GM18526 (cell line): ENCODE measurements around the gene KLHL25.

Source experiments
- POLR2A ChIP-seq: IDR thresholded peaks from 3 replicates; pipeline ENCODE4 v1.6.1; 2011; ENCODE audit not compliant: insufficient read length; ENCODE audit errors: extremely low read depth

Gene KLHL25, protein sequence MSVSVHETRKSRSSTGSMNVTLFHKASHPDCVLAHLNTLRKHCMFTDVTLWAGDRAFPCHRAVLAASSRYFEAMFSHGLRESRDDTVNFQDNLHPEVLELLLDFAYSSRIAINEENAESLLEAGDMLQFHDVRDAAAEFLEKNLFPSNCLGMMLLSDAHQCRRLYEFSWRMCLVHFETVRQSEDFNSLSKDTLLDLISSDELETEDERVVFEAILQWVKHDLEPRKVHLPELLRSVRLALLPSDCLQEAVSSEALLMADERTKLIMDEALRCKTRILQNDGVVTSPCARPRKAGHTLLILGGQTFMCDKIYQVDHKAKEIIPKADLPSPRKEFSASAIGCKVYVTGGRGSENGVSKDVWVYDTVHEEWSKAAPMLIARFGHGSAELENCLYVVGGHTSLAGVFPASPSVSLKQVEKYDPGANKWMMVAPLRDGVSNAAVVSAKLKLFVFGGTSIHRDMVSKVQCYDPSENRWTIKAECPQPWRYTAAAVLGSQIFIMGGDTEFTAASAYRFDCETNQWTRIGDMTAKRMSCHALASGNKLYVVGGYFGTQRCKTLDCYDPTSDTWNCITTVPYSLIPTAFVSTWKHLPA

DNA sequence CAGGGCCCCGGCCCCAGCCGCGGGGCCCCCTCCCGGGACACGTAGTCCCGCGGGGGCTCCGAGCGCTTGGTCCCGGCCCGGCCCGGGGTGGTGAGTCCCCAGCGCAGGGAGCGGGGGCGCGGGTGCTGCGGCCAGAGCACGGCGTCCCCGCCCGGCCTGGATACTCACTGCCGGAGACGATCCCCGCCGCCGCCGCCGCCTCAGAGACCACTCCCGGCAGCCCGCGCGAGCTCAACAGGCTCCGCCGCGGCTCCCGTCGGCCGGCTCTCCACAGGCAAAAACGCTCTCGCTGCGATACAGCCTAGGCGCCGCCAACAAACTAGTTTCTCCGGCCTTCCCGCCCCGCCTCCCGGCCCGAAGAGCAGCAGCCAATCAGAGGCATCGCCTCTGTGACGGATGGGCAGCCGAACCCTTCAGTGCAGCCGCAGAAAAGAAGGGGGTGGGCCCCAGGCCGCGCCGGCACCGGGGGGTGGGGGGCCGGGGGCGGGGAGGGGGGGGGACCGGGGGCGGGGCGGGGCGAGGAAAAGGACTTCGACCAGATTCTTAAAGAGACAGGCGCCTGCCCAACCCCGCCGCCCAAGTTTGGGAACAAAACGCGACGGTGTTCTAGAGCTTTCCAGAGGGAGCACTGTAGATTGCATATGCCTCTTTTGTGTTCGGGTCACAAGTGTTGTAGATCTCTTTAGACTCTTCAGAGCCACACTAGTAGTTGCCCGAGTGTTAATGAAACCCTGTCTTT is at the start of gene KLHL25:
Gene KLHL25 (minus strand): TSS at position 328 of the 739 bp plus-strand sequence. CDS start 25,115 bp downstream, outside the sequence.
- TF ChIP-seq POLR2A: peak; percentile 72

DNA sequence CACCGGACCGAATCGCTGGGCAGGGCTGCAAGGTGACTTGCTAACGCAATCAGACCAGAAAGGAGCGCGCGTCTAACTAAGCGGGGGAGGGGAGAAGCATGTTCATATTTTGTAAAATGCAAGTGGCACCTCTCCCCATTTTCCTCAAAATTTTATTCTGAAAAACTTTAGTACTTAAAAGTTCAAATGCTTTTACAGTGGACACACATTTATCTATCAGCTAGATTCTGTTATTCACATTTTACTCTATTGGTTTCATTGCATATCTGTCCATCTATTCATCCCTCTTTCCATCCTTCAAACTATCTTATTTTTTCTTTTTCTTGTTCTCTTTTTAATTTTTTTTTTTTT is 46.1 kb upstream of the KLHL25 start:
- no peak for TF ChIP-seq POLR2A

DNA sequence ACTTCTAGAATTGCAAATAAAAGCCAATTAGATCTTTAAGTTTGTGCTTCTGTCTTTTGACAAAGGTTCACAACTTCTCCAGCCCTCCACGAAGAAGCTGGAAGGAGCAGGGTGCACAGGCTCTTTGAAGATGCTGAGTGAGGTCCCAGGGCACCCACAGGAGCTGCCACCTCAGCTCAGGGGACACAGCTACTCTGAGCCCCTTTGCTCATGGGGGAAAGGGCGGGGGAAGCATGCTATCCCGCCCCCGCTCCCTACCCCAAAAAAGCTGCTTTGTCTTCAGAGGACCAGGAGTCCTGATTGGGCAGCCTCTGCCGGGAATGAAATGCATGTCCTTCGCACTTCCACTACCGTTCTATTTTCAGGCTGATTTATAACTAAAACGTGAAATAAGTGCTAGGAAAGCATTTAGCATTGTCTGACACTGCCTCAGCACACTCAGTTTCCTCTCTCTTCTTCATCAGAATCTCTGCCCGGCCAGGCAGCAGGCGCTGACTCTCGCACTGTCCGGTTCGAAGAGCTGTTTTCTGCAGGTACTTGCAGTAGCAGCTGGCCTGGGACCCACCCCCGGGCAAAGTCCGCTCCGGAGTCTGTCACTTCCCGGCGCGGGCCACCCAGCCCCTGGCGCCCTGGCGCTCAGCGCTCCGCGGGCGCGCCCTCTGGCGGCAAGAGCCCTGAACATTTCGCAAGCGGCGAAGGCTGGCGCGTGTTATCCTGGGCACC is 45.5 kb upstream of the KLHL25 start:
- no peak for TF ChIP-seq POLR2A

DNA sequence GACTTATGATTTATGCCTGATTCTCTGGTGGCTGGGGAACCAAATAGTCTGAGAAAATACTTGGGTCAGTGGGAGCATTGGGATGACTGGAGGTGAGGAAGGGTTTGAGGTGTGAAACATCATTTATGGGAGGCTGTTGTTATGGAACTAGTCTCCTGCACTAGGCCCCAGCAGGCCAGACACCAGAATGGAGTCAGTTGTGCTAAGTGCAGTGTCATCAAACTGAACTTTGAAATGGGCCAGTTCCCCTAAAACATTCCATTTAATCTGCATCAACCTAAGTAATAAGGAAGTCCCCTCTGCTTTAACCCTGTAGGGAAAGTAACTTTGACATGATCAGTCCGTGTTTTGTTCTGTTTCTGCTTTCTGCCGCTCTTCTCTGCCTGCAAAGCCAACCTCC is 44.9 kb upstream of the KLHL25 start:
- no peak for TF ChIP-seq POLR2A

DNA sequence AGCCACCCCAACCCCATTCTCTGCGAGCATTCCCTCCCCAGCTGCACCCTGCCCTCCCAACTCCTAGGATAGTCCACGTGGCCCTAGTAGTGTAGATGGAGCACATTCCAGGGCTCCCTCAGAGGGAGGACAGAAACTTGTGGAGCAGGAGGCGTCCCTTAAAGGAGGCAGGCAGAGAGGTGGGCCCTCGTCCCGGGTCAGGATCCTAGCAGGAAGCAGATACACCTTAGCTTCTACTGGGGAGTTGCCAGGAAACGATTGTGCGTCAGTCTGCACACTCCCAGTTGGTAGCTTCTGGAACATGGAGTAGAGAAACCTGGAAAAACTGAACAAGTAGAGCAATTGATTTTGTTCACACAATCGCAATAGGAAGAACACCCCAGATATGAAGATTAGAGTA is 43.9 kb upstream of the KLHL25 start:
- TF ChIP-seq POLR2A: no peak

DNA sequence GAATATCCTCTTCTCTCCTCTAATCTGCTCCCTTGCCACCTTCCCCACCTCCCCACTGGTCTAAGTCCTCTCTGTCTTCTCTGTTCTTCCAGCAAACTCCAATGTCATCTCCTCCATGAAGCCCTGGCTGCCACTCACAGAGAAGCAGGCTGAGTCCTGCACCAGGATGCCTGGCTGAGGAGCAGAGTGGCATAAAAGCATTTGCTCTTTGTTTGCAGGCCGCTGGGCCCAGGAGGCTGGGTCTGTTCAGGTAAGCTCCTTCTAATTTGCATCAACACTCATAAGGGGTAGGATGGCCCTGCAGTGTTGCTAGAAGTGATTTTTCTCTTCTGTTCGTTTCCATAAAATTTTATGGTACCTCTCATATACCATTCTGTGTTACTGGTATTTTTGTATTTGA is 43.2 kb upstream of the KLHL25 start:
- no peak for TF ChIP-seq POLR2A

DNA sequence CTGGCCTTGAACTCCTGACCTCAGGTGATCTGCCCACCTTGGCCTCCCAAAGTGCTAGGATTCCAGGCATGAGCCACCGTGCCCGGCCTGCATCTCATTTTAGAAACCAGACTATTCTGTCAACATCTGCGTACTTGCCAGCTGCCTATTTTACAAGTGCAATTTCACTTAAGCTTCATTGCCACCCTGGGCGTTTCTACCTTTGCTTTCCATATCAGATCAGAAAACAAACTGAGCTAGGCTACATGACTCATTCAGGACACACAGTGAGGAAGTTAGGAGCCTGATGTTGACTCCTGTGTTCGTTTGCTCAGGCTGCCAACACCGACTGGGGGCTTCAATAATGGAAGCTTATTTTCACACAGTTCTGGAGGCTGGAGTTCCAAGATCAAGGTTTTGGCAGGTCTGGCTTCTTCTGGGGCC is 42.3 kb upstream of the KLHL25 start:
- TF ChIP-seq POLR2A: no peak

DNA sequence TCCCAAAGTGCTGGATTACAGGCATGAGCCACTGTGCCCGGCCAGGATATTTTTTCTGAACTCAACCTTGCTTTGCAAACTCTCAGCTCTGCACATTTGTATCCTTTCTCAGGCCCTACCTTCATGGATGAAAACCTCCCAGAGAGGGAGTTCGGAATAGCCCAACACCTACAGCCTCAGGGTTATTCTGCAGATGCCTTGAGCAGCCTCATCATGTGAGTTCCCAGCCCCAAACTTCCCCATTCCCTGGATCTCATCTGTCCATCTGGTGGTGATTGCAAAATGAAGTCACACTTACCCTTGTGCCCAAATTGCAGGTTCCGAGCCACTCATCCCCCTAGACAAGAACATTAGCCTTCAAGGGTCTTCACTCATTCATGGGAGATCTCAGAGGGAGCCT is 39.9 kb upstream of the KLHL25 start:
- TF ChIP-seq POLR2A: no peak

DNA sequence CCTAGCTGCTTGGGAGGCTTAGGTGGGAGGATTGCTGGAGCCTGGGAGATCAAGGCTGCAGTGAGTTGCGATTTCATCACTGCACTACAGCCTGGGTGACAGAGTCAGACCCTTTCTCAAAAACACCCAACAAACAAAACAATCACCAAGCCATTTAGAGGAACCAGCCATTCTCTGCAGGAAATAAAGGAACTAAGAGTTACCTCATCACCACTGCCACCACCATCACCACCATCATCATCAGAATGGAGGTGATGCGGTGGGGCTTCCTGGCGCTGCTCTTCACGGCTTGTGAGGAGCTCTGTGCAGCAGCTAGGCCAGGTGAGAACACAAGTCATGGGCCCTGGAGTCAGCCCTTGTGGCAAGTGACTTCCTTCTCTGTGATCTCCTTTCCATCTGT is 37.7 kb upstream of the KLHL25 start:
- no peak for TF ChIP-seq POLR2A

DNA sequence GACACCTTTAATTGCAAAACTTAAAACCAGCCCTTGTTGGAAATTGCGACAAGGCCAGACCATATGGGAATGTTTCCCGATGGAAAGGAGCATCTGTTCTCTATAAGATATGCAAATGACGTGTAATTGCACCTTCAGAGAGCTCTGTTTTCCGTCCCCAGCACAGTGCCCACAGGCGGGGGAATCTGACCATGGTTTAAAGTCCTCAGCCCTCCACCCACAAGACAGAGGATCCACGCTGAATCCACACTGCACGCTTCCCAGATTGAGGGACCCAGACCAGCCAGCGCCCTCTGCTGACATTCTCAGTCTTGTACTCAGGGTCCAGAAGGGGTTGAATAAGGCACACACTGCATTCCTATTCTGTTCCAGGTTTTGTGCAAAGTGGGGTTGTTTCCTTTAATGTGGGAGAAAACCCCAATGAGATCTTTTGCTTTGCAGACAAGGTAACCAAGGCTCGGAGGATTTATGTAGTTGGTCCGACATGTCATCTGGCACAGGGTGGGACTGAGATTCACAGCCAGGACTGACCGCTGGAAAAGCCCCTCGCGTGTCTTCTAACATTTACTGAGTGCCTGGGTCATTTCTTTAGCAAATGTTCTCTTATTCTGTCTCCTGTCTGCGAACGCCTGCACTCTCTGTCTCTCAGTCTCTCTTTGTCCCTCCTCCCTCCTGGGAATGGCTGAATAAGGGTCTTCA is 36.8 kb upstream of the KLHL25 start:
- TF ChIP-seq POLR2A: no peak

DNA sequence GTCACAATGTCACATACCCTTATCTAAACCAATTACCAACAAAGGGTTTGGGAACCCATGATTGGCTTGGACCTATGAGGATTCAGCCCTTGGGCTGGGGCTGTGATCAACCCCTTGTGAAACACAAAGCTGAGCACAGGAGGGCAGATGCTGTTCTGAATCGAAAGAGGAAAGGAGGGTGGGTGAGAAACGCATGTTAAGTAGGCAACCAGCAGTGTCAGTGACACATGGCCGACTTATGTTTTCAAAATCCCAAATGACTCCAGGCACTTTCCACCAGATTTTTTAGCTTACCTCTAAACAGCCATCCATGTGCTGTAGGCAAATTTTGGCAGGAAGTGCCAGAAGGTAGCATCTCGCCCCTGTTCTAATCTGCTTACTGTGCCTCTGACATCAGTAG is 34.1 kb upstream of the KLHL25 start:
- no peak for TF ChIP-seq POLR2A

DNA sequence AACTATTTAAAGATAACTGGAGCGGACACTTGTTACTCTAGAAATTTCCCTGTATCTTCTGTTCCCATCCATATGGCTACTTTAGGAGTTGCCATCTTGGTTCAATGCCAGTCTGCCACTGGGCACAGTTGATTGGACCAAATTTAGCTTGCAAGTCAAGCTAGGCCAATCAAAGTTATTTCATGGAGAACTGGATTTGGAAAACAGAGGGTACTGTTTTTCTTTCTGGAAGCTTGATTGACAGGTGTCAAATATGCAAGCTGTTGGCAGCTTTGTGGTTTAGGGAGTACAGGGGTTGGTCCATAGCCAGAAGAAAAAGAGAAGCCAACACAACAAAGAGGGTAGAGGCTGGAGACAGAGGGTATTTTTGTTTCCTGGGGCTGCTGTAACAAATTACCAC is 33.4 kb upstream of the KLHL25 start:
- TF ChIP-seq POLR2A: no peak

DNA sequence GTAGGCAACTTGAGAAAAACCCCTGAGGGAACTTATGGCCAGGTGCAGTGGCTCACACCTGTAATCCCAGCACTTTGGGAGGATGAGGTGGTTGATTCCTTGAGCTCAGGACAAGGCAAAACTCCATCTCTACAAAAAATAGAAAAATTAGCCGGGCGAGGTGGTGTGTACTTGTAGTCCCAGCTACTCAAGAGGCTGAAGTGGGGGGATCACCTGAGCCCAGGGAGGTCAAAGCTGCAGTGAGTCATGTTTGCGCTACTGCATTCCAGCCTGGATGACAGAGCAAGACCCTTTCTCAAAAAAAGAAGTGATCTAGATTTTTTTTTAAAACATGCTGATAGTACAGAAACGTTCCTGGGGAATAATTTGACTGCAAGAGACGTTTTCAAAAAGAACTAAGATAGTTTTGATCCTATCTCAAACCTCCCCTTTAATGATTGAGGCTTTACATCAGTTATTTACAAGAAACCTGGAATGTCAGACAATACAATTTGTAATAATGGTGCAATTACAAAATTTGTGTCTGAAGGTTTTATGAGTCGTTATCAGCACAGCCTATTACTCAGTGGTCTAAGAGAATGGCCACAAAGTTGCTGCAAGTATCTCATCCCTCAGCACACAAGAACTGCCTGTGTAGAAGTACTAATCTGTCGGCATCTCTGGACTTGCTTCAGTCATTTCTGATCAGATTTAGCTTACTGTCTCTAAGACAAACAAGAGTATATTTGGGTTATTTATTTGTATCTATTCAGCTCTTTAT is 32.2 kb upstream of the KLHL25 start:
- TF ChIP-seq POLR2A: no peak

DNA sequence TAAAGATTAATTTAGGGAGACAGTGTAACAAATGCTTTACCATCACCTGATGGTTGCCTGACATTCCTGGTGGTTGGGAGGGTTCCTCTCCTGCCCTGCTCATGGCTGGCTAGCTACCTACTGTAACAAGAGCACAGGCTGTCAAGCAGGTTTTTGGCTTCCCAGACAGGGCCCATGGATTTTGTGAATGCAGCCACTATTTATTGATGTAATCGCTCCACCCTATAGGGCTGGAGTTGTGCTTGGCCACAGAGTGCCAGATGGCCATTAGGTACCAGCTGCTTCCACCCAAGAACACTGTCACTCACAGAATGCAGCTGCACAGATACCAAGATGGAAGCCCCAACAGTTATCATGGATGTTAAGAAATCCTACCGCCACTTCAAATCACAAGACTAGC is 31.0 kb upstream of the KLHL25 start:
- TF ChIP-seq POLR2A: no peak
